ENCODE measurements around the gene DDX21. TPM values are rescaled to one million over a fixed set of nuclear protein-coding genes. Genes with fewer than 3 reads are reported as not detected.
A peak's percentile ranks its signal among the peaks of the same experiment; 100 is the strongest.
"Not testable (repeated sequence)": the region's sequence is repeated elsewhere in the genome, so short reads cannot be mapped to it uniquely, and the experiment has no call there.

Gene DDX21
- total RNA-seq, 1 donor from 2014 or later = 41.0 TPM

GRCh38 chr10:68981074-68981473, 25.1 kb downstream of the DDX21 start:
- intact Hi-C loops (cut with DNase I) = no loop called here
- ATAC-seq (no peak), DNase-seq (ENCODE audit: low spot score) (no peak)

DNA sequence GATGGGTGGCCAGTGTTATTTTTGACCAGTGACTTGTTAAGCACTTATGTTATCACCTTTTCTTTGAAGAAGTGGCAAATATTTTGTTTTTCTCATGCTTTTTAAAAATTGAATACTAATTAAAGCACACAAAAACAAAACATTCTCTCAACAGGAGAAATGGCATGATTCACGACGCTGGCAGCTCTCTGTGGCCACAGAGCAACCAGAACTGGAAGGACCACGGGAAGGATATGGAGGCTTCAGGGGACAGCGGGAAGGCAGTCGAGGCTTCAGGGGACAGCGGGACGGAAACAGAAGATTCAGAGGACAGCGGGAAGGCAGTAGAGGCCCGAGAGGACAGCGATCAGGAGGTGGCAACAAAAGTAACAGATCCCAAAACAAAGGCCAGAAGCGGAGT, 26.4 kb downstream of the DDX21 start:
- intact Hi-C loops (cut with DNase I) = no loop called here
- ATAC-seq (no peak), DNase-seq (ENCODE audit: low spot score) (no peak)

DNA sequence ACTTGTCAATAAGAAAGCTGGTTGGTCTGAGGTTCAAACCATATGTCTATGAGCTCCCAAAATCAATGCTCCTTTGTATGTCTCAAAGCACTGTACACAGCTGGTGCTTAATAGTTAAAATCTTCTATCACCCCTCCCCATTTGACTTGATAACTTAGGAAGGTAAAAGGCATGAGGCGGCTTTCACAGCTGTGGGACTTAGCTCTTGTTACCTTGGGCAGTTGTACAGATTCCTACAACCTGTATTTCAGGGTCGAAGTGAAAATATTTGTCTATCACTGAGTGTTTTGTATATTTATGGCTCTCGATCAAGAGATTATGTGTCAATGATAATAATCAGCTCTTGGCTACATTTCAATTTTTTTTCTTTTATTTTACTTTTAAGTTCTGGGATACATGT, 31.6 kb downstream of the DDX21 start:
- no peak for ATAC-seq
- intact Hi-C loops (cut with DNase I) = no loop called here
- no peak for DNase-seq (ENCODE audit: low spot score)

DNA sequence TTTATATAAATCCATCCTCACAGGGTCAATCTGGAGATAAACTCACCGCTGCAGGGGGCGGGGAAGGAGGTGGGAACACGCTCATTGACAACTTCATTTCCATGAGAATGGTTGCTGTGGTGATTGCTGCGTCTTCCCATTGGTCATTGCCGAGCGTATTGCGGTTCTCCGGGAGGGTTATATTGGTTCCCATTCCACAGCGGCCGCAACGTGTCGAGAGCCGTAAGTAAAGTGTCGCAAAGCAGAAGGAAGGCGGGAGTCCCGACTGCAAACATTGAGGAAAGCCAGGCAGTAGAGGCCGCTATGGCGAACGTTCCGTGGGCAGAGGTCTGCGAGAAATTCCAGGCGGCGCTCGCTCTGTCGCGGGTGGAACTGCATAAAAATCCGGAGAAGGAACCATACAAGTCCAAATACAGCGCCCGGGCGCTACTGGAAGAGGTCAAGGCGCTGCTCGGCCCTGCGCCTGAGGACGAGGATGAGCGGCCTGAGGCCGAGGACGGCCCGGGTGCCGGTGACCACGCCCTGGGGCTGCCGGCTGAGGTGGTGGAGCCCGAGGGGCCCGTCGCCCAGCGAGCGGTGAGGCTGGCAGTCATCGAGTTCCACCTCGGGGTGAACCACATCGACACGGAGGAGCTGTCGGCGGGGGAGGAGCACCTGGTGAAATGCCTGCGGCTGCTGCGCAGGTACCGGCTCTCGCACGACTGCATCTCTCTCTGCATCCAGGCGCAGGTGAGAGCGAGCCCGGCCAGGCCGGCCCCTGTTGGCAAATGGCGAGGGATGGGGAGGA, 32.8 kb downstream of the DDX21 start, which contains the start of gene KIFBP:
Gene KIFBP, plus strand, starts transcription at position 274 of the 787 bp plus-strand sequence. Its CDS starts 30 bp downstream, at position 304.
- DNase-seq (ENCODE audit: low spot score) = peak; percentile 95
- ATAC-seq = peak; percentile 98
- intact Hi-C loops (cut with DNase I) = no loop called here

GRCh38 chr10:68989317-68989990, 33.5 kb downstream of the DDX21 start:
- intact Hi-C loops (cut with DNase I) = no loop called here
- DNase-seq (ENCODE audit: low spot score) (no peak), ATAC-seq (no peak)

DNA sequence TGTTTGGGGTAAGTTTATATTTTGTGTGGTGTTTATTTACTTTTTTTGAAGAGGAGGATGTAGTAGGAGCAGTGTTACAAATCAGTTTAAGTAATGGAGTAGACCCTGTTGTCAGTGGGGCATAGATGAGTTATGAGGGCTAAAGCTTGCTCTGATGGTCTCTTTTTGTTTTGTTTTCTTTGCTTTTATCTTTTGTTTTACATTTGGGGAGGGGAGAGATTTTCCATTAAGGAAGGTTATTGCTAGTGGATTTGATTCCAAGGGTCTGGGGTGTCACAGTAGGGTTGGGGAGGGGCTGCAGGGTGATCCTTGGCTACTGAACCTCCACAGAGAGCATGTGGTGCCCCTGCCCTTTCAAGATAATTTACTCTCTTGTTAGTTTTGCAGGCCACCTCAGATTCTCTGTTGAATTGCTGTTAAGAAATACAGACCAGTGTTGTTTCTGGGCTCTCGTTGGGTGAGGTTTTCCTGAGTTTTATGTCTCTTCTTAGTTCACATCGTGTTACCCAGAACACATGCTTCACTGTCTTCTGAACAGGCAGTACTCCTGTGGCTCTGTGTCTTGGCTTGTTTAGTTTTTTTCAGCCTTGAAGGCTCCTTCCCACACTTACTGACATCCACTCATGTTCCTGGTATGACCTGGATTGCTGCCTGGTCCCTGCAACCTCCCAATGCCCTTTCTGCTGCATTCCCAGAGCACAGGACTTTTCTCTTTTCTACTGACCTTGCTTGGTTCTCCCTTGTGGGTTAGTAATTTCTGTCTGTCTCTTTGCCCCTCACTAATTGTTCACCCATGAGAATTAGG, 36.9 kb downstream of the DDX21 start:
- ATAC-seq (peak; percentile 42), DNase-seq (ENCODE audit: low spot score) (no peak)
- intact Hi-C loops (cut with DNase I) = loop anchor here (10.0 kb wide), 1 partner anchor 102 kb away; no protein-coding TSS in a partner anchor

DNA sequence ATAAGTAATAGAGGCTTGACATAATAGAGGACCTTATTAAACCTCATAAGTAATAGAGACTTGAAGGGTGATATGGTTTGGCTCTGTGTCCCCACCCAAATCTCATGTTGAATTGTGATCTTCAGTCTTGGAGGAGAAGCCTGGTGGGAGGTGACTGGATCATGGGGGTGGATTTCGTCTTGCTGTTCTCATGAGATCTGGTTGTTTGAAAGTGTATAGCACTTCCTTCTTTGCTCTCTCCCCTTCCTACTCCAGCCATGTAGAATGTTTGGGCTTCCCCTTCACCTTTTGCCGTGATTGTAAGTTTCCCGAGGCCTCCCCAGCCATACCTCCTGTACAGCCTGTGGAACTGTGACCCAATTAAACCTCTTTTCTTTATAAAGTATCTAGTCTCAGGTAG, 41.2 kb downstream of the DDX21 start:
- intact Hi-C loops (cut with DNase I) = loop anchor here (10.0 kb wide), 1 partner anchor 98 kb away; no protein-coding TSS in a partner anchor
- no peak for DNase-seq (ENCODE audit: low spot score)
- ATAC-seq = no peak

GRCh38 chr10:69004821-69005220, 48.9 kb downstream of the DDX21 start:
- no peak for DNase-seq (ENCODE audit: low spot score)
- peak; percentile 70 for ATAC-seq
- intact Hi-C loops (cut with DNase I) = no loop called here

DNA sequence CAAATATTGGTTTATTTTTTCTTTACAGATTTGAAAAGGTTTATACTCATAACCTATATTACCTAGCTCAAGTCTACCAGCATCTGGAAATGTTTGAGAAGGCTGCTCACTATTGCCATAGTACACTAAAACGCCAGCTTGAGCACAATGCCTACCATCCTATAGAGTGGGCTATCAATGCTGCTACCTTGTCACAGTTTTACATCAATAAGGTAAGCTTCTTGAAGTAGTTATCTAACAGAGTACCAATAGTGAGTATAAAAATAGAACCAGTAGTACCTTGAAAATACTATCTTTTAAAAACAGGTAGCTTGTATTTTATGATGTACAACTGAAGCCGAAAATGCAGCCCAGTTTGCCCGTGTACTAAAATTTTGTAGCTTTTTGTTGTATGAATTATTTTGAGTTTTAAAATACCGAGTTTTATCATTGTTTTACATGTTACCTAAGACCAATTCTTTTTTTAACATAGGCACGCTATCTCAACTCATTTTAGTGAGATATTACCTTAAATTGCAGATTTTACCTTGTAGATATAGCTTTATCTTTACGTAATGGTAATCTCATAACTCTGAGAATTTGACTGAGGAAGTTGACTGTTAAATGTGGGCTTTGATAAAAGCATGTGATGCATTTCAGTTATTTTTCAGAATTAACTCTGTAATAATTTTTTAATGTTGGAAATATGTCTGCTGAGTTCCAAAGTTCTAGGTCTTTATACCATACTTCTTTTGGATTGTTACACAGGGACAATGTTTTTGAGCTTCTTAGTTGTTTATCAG, 49.9 kb downstream of the DDX21 start:
- ATAC-seq = no peak
- intact Hi-C loops (cut with DNase I) = no loop called here
- DNase-seq (ENCODE audit: low spot score) = no peak

DNA sequence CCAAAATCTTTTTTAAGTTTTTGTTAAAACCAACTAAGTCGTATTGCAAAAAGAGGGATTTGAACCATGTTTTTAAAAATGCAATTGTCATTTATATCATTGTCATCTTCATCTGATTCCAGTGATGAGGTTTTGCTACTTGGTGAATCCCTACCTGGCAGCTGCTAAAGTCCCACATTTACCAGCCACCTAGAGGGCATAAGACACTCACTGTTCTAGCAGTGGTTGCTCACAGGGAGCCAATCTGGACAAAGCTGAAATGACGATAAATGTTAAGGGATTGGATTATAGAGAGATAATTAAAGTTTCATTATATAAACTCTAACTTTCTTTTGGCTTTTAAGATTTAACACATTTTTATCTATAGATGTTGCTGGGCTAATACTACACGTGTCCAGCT, 51.3 kb downstream of the DDX21 start:
- DNase-seq (ENCODE audit: low spot score) (no peak), ATAC-seq (no peak)
- intact Hi-C loops (cut with DNase I) = no loop called here

- intact Hi-C loops (cut with DNase I) = no loop called here
- DNase-seq (ENCODE audit: low spot score) (no peak), ATAC-seq (no peak)
Measured at GRCh38 chr10:69009360-69009759, 53.4 kb downstream of the DDX21 start.

- DNase-seq (ENCODE audit: low spot score) (no peak), ATAC-seq (no peak)
Measured at GRCh38 chr10:69010151-69010640, 54.2 kb downstream of the DDX21 start.

GRCh38 chr10:69012778-69013177, 56.8 kb downstream of the DDX21 start:
- intact Hi-C loops (cut with DNase I); ATAC-seq: not testable (repeated sequence)

More at GRCh38 chr10:69010151-69010640, 54.2 kb downstream of the DDX21 start:
- intact Hi-C loops (cut with DNase I) = no loop called here

GRCh38 chr10:69014171-69014570, 58.2 kb downstream of the DDX21 start:
- no peak for DNase-seq (ENCODE audit: low spot score)
- no peak for ATAC-seq
- intact Hi-C loops (cut with DNase I) = no loop called here

More at GRCh38 chr10:69012778-69013177, 56.8 kb downstream of the DDX21 start:
- not testable (repeated sequence) for DNase-seq (ENCODE audit: low spot score)

DNA sequence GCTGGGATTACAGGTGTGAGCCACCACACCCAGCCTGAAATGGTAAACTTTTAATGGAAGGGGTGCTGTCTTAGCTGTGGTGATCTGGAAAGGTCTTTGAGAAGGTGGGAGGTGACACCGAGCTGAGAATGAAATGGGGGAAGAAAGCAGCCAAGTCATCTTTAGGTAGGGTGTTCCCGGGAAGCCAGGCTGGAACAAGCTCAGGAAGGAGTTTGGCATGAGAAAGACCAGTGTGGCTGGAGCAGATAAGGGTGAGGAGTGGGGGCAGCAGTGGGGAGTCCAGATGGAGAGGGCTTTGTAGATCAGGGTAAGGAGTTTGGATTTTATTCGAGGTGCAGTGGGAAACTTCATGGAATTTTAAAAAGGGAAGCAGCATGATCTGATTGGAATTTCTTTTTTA, 62.6 kb downstream of the DDX21 start:
- DNase-seq (ENCODE audit: low spot score) = no peak
- intact Hi-C loops (cut with DNase I) = no loop called here
- no peak for ATAC-seq

DNA sequence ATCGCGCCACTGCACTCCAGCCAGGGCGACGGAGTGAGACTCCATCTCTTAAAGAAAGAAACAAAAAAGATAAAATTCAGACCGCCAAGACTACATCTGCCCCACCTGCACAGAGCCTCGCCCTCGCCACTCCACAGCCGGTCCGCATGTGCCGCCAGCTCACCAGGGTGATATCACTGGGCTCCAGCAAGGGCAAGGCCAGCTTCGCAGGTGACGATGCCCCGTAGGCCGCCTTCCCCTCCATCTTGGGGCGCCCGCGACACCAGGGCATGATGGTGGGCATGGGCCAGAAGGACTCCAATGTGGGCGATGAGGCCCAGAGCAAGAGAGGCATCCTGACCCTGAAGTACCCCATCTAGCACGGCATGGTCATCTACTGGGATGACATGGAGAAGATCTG, 66.6 kb downstream of the DDX21 start:
- ATAC-seq (no peak), DNase-seq (ENCODE audit: low spot score) (no peak)
- intact Hi-C loops (cut with DNase I) = no loop called here

DNA sequence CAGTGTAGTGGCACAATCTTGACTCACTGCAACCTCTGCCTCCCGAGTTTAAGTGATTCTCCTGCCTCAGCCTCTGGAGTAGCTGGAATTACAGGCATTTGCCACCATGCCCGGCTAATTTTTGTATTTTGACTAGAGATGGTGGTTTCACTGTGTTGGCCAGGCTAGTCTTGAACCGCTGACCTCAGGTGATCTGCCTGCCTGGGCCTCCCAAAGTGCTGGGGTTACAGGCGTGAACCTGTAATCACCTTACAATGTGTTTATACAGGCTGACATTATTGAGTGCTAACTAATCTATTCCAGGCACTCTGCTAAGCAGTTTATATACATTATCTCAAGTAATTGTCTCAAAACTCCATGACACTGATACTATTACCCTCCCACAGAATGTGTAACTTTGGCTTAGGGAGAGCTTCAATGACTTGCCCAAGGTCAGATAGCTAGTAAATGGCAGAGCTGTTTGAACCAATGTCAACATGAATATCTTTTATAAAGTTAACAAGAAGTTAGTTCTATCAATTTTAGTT, 69.5 kb downstream of the DDX21 start:
- ATAC-seq (no peak), DNase-seq (ENCODE audit: low spot score) (no peak)
- intact Hi-C loops (cut with DNase I) = no loop called here

DNA sequence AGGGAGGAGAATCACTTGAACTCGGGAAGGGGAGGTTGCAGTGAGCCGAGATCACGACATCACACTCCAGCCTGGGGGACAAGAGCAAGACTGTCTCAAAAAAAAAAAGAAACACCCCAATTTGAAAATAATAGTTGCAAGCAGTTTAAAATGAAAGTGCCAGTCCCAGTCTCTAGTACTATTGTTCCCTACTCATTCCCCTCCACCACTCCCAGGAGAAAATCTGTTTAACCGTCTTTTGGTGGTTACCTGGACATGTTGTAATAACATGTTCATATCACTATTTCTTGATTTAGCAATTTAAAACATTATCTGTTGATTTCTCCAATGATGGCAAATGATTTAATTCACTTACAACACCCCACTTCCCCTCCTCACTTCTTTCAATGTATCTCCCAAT, 77.3 kb downstream of the DDX21 start:
- DNase-seq (ENCODE audit: low spot score) (no peak), ATAC-seq (no peak)
- intact Hi-C loops (cut with DNase I) = no loop called here

All from sciatic nerve (tissue), 2 donors.